ENCODE measurements around the gene KIAA1755. TPM values are rescaled to one million over a fixed set of nuclear protein-coding genes. Genes with fewer than 3 reads are reported as not detected.

Gene KIAA1755
- total and polyA plus RNA-seq, 10 donors: 0.51 to 7.3 (median 4.7) TPM

GRCh38 chr20:38271608-38272120, 11.1 kb upstream of the KIAA1755 start:
- intact Hi-C loops (cut with DNase I; ENCODE audit: low total_unique reads): no loop called here
- WGBS, 5 donors: 92 to 97% (median 94%) methylated on average over 2 of the region's 2 CpGs
- TF ChIP-seq CTCF (IDR thresholded peaks at IDR 0.05 in 8 of 11, conservative IDR thresholded peaks at IDR 0.05 in 3 of 11): no peak
- no peak for DNase-seq
- peaks cover 0 to 30% (median 0%) of the 10 kb centered on the region in 7 donors for H3K27me3 ChIP-seq (replicated peaks in 1 of 7)
- H3K36me3 ChIP-seq: no peaks in the 10 kb centered on the region
- H3K9me3 ChIP-seq: no peaks in the 10 kb centered on the region
- peak overlapping the region in 1 of 8 donors; percentile 22 for H3K27ac ChIP-seq
- no peak overlapping the region for H3K4me3 ChIP-seq
- peaks cover 0 to 26% (median 6%) of the 10 kb centered on the region in 6 donors for H3K4me1 ChIP-seq

DNA sequence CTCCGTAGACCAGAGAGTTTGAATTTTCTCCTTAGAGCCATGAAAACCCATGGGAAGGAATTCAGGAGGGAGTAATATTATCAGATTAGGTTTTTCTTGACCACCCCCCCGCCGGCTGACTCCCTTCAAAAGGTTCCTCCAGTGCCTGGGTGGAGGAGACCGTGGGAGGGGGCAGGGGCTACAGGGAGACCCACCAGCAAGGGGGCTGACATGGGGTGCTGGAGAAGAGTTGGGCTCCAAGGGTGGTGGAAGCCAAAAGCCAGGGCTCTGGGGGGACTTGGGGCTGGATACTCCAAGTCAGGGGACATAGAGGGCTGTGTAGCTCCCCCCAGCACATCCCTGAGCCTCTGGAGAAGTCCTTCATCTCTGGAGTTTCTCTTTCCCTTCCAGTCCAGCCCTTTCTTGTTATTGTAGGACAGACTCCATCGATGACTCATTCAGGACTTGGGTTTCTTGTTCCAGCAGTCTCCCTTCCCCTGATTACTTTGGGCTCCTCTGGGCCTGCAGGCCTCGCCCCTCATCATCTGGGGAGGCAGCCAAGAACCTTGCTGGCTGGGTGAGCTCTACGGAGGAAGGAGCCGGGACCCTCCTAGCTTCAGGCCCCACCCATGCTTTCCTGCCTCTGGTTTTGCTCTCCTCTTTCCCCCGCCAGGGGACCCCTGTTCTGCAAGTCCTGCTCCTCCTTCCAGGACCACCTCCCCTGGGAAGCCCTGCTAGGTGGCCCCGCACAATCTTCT, 10.5 kb upstream of the KIAA1755 start:
- Histone ChIP-seq H3K36me3 (no peaks in the 10 kb centered on the region), H3K27me3 (replicated peaks in 1 of 7) (peaks cover 0 to 30% (median 0%) of the 10 kb centered on the region in 7 donors), H3K27ac (peak overlapping the region in 1 of 8 donors; percentile 22), H3K9me3 (no peaks in the 10 kb centered on the region), H3K4me1 (peaks cover 0 to 24% (median 5%) of the 10 kb centered on the region in 6 donors), H3K4me3 (no peak overlapping the region)
- intact Hi-C loops (cut with DNase I; ENCODE audit: low total_unique reads): no loop called here
- TF ChIP-seq CTCF (IDR thresholded peaks at IDR 0.05 in 8 of 11, conservative IDR thresholded peaks at IDR 0.05 in 3 of 11) (no peak), POLR2AphosphoS5 (IDR thresholded peaks at IDR 0.05) (no peak), POLR2A (IDR thresholded peaks at IDR 0.05) (no peak)
- WGBS, 5 donors: 66 to 82% (median 78%) methylated on average over 10 of the region's 10 CpGs
- no peak for DNase-seq

DNA sequence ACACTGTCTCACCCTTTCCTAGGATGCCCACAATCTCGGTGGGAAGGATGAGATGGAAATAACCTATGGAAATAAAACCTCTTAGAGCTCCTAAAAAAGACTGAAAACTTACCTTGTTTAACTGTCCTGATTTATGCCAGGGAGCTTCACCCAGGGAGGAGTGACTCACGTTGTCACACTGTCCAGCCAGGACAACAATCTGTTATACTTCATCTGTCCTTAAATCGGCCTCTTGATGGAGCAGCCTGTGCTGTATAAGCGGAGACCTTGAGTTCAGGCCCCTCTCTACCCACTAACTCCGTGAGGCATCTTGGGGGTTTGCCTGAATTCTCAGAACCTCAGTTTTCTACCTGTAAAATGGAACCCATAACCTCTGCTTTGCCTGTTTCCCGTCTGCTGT, 9.2 kb upstream of the KIAA1755 start:
- intact Hi-C loops (cut with DNase I; ENCODE audit: low total_unique reads): no loop called here
- DNase-seq: no peak
- H3K36me3 ChIP-seq: no peaks in the 10 kb centered on the region
- no peak for TF ChIP-seq CTCF (IDR thresholded peaks at IDR 0.05 in 8 of 11, conservative IDR thresholded peaks at IDR 0.05 in 3 of 11)
- TF ChIP-seq POLR2AphosphoS5 (IDR thresholded peaks at IDR 0.05): no peak
- TF ChIP-seq POLR2A (IDR thresholded peaks at IDR 0.05): no peak
- peaks cover 0 to 30% (median 0%) of the 10 kb centered on the region in 7 donors for H3K27me3 ChIP-seq (replicated peaks in 1 of 7)
- 83 to 92% (median 86%) methylated on average over 6 of the region's 6 CpGs for WGBS, 5 donors
- no peaks in the 10 kb centered on the region for H3K9me3 ChIP-seq
- H3K4me1 ChIP-seq: peaks cover 0 to 17% (median 2%) of the 10 kb centered on the region in 6 donors
- H3K27ac ChIP-seq: no peak overlapping the region
- H3K4me3 ChIP-seq: no peak overlapping the region

DNA sequence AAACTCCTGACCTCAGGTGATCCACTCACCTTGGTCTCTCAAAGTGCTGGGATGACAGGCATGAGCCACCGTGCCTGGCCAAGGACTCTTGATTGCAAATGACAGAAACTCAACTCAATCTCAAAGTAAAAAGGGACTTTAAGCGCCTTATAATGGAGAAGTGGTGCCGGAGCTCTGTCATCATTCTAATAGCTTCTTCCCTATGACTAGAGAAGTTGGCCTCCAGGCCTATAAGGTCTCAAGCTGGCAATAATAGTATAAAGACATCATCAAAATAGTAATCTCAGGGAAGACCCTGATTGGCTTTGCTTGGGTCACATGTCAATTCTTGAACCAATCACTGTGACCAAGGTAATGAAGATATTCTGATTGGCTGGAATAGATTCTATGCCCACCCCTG, 8.5 kb upstream of the KIAA1755 start:
- no peak for DNase-seq
- Histone ChIP-seq H3K27me3 (replicated peaks in 1 of 7) (peaks cover 0 to 30% (median 0%) of the 10 kb centered on the region in 7 donors), H3K4me1 (peaks cover 0 to 17% (median 2%) of the 10 kb centered on the region in 6 donors), H3K4me3 (no peak overlapping the region), H3K36me3 (no peaks in the 10 kb centered on the region), H3K27ac (no peak overlapping the region), H3K9me3 (no peaks in the 10 kb centered on the region)
- TF ChIP-seq CTCF (IDR thresholded peaks at IDR 0.05 in 8 of 11, conservative IDR thresholded peaks at IDR 0.05 in 3 of 11) (no peak), POLR2AphosphoS5 (IDR thresholded peaks at IDR 0.05) (no peak), POLR2A (IDR thresholded peaks at IDR 0.05) (no peak)
- WGBS, 5 donors: 79 to 91% (median 88%) methylated on average over 3 of the region's 3 CpGs
- intact Hi-C loops (cut with DNase I; ENCODE audit: low total_unique reads): no loop called here

Data from spleen (tissue), 11 donors.